IMR-90 (cell line): Measurements from ENCODE around the gene PIEZO1. TPM values are rescaled to one million over a fixed set of nuclear protein-coding genes. Genes with fewer than 3 reads are reported as not detected.

Experiments
- ATAC-seq: fragments of 200-7000 bp; cut with Tn5 transposase; 2 replicates; pipeline ENCODE4 v1.9.1; 2020; ENCODE audit warnings: low read depth, mild to moderate bottlenecking, moderate library complexity
- BruUV-seq: library from RNA; stranded (reverse); fragments of 400-500 nt; replicated peaks from 2 replicates; lab custom pipeline; 2021; lab: Mats Ljungman, UMichigan
- CTCF ChIA-PET: fragments of 300-600 bp; formaldehyde crosslinking; extraction: SDS; loops from one replicate; lab custom pipeline; 2021; ENCODE audit warnings: antibody characterized with exemption; lab: Yijun Ruan, JAX
- POLR2A ChIA-PET: fragments of 300-600 bp; sonication (Branson Sonifier 250); formaldehyde crosslinking; loops from one replicate; lab custom pipeline; 2022; ENCODE audit warnings: antibody characterized with exemption; ENCODE audit not compliant: unreplicated experiment; lab: Charles Lee
- DNase-seq: peaks from one replicate; pipeline ENCODE4 v3.0.0; 2013
- H2AFZ ChIP-seq: replicated peaks from 2 replicates; pipeline ENCODE3; 2013; ENCODE audit warnings: low read length, mild to moderate bottlenecking; ENCODE audit not compliant: poor library complexity
- H2AK5ac ChIP-seq: 2 replicates; pipeline ENCODE4 v1.6.1; 2013; ENCODE audit warnings: low read depth, low read length, inconsistent platforms
- H2AK9ac ChIP-seq: replicated peaks from 2 replicates; pipeline ENCODE3; 2013; ENCODE audit warnings: mild to moderate bottlenecking, low read depth, low read length, moderate library complexity; ENCODE audit not compliant: poor library complexity
- H2BK120ac ChIP-seq: 2 replicates; pipeline ENCODE4 v1.6.1; 2013; ENCODE audit warnings: low read depth, low read length, inconsistent platforms
- H2BK15ac ChIP-seq: 3 replicates; pipeline ENCODE4 v1.6.1; 2013; ENCODE audit warnings: low read depth, low read length, inconsistent platforms
- H2BK20ac ChIP-seq: 2 replicates; pipeline ENCODE4 v1.6.1; 2013; ENCODE audit warnings: low read depth, mild to moderate bottlenecking, inconsistent platforms, low read length, moderate library complexity
- H2BK5ac ChIP-seq: 2 replicates; pipeline ENCODE4 v1.6.1; 2013; ENCODE audit warnings: mild to moderate bottlenecking, low read depth, low read length, inconsistent platforms; ENCODE audit not compliant: poor library complexity, severe bottlenecking
- H3K14ac ChIP-seq: replicated peaks from 2 replicates; pipeline ENCODE4 v1.6.1; 2013; ENCODE audit warnings: low read depth, low read length, inconsistent platforms
- H3K18ac ChIP-seq: 2 replicates; pipeline ENCODE4 v1.6.1; 2013; ENCODE audit warnings: low read depth, low read length, control low read depth
- H3K23ac ChIP-seq: 2 replicates; pipeline ENCODE4 v1.6.1; 2013; ENCODE audit warnings: low read depth, low read length, inconsistent platforms
- H3K27ac ChIP-seq: 2 replicates; pipeline ENCODE4 v1.5.1; 2013; ENCODE audit warnings: mild to moderate bottlenecking, control low read depth, low read length; ENCODE audit not compliant: insufficient read depth
- H3K27me3 ChIP-seq: 2 replicates; pipeline ENCODE4 v1.6.1; 2013; ENCODE audit warnings: low read length; ENCODE audit not compliant: control insufficient read depth, insufficient read depth
- H3K36me3 ChIP-seq: 2 replicates; pipeline ENCODE4 v1.6.1; 2013; ENCODE audit warnings: low read length, mixed read lengths; ENCODE audit not compliant: control insufficient read depth, insufficient read depth
- H3K4ac ChIP-seq: 2 replicates; pipeline ENCODE4 v1.6.1; 2013; ENCODE audit warnings: low read depth, low read length, inconsistent platforms
- H3K4me1 ChIP-seq: 2 replicates; pipeline ENCODE4 v1.6.1; 2013; ENCODE audit warnings: low read length, mixed read lengths; ENCODE audit not compliant: control insufficient read depth, insufficient read depth
- H3K4me2 ChIP-seq: 2 replicates; pipeline ENCODE4 v1.6.1; 2013; ENCODE audit warnings: low read depth, mild to moderate bottlenecking, control low read depth, low read length, moderate library complexity
- H3K4me3 ChIP-seq: 2 replicates; pipeline ENCODE4 v1.5.1; 2013; ENCODE audit warnings: low read depth, mild to moderate bottlenecking, control low read depth, low read length, moderate library complexity; ENCODE audit not compliant: insufficient read depth
- H3K56ac ChIP-seq: 2 replicates; pipeline ENCODE4 v1.6.1; 2013; ENCODE audit warnings: low read length, inconsistent platforms; ENCODE audit not compliant: insufficient read depth; ENCODE audit errors: extremely low read depth
- H3K79me1 ChIP-seq, 2 experiments: 2 replicates each; pipeline ENCODE4 v1.6.1; 2013; ENCODE audit warnings: low read length in 2 of 2, inconsistent platforms in 1 of 2, low read depth in 1 of 2
- H3K9ac ChIP-seq: 2 replicates; pipeline ENCODE4 v1.6.1; 2013; ENCODE audit warnings: low read depth, low read length, control low read depth
- H3K9me1 ChIP-seq: 2 replicates; pipeline ENCODE4 v1.6.1; 2013; ENCODE audit warnings: low read length, inconsistent platforms; ENCODE audit not compliant: insufficient read depth
- H3K9me3 ChIP-seq: 2 replicates; pipeline ENCODE4 v1.6.1; 2013; ENCODE audit warnings: low read length; ENCODE audit not compliant: control insufficient read depth, insufficient read depth
- H4K20me1 ChIP-seq: 2 replicates; pipeline ENCODE4 v1.6.1; 2013; ENCODE audit warnings: low read length, inconsistent platforms; ENCODE audit not compliant: insufficient read depth
- H4K5ac ChIP-seq: 2 replicates; pipeline ENCODE4 v1.6.1; 2013; ENCODE audit warnings: mild to moderate bottlenecking, low read depth, low read length, control low read depth
- H4K8ac ChIP-seq, 2 experiments: 2 replicates each; pipeline ENCODE4 v1.6.1; 2013; ENCODE audit warnings: low read depth in 2 of 2, low read length in 2 of 2, control low read depth in 1 of 2, inconsistent platforms in 1 of 2
- H4K91ac ChIP-seq: 2 replicates; pipeline ENCODE4 v1.6.1; 2013; ENCODE audit warnings: low read depth, low read length, inconsistent platforms; ENCODE audit not compliant: insufficient read depth
- BHLHE40 ChIP-seq: fragments of 150-350 bp; IDR thresholded peaks from 2 replicates; pipeline ENCODE4 v1.6.1; 2016; ENCODE audit warnings: mild to moderate bottlenecking, low read depth, low read length
- CEBPB ChIP-seq: IDR thresholded peaks from 2 replicates; pipeline ENCODE4 v1.6.1; 2012; ENCODE audit warnings: low read depth, low read length, improper control_type of control experiment
- CHD1 ChIP-seq: IDR thresholded peaks from 2 replicates; pipeline ENCODE4 v1.6.1; 2012; ENCODE audit warnings: low read depth, low read length, improper control_type of control experiment
- CTCF ChIP-seq: conservative IDR thresholded peaks from 2 replicates; pipeline ENCODE4 v1.5.1; 2012; ENCODE audit warnings: mild to moderate bottlenecking, low read depth, low read length, improper control_type of control experiment
- ELK1 ChIP-seq: fragments of 150-350 bp; IDR thresholded peaks from 2 replicates; pipeline ENCODE4 v1.6.1; 2016; ENCODE audit warnings: low read depth, mild to moderate bottlenecking, low read length, moderate library complexity, borderline replicate concordance
- FOS ChIP-seq: fragments of 150-350 bp; IDR thresholded peaks from 2 replicates; pipeline ENCODE4 v1.6.1; 2016; ENCODE audit warnings: low read depth, low read length
- MAFK ChIP-seq: IDR thresholded peaks from 2 replicates; pipeline ENCODE4 v1.6.1; 2012; ENCODE audit warnings: low read depth, low read length, improper control_type of control experiment
- MAZ ChIP-seq: IDR thresholded peaks from 2 replicates; pipeline ENCODE4 v1.6.1; 2012; ENCODE audit warnings: low read depth, mild to moderate bottlenecking, low read length, improper control_type of control experiment, moderate library complexity, borderline replicate concordance
- MXI1 ChIP-seq: IDR thresholded peaks from 2 replicates; pipeline ENCODE4 v1.6.1; 2012; ENCODE audit warnings: low read depth, mild to moderate bottlenecking, low read length, moderate library complexity, borderline replicate concordance
- NFE2L2 ChIP-seq: fragments of 150-350 bp; IDR thresholded peaks from 2 replicates; pipeline ENCODE4 v1.6.1; 2016; ENCODE audit warnings: low read depth, mild to moderate bottlenecking, low read length
- POLR2A ChIP-seq: IDR thresholded peaks from 2 replicates; pipeline ENCODE4 v1.6.1; 2012; ENCODE audit warnings: mild to moderate bottlenecking, low read depth, low read length
- RAD21 ChIP-seq: IDR thresholded peaks from 2 replicates; pipeline ENCODE4 v1.6.1; 2012; ENCODE audit warnings: low read length, improper control_type of control experiment
- RCOR1 ChIP-seq: IDR thresholded peaks from 2 replicates; pipeline ENCODE4 v1.6.1; 2012; ENCODE audit warnings: mild to moderate bottlenecking, low read length, improper control_type of control experiment; ENCODE audit not compliant: insufficient replicate concordance
- RFX5 ChIP-seq: IDR thresholded peaks from 2 replicates; pipeline ENCODE4 v1.8.0; 2012; ENCODE audit warnings: low read depth, mild to moderate bottlenecking, low read length, moderate library complexity
- SMC3 ChIP-seq: fragments of 150-350 bp; IDR thresholded peaks from 2 replicates; pipeline ENCODE4 v1.6.1; 2016; ENCODE audit warnings: low read depth, mild to moderate bottlenecking, antibody characterized with exemption, low read length, moderate library complexity
- USF2 ChIP-seq: fragments of 150-350 bp; IDR thresholded peaks from 2 replicates; pipeline ENCODE4 v1.6.1; 2017; ENCODE audit warnings: mild to moderate bottlenecking, antibody characterized with exemption, low read length, low read depth
- WGBS, 2 experiments: methylation state at CpG; one replicate each; pipeline versions ENCODE4 v1.1.5 to v1.1.7; 2013; ENCODE audit warnings: missing lambda C conversion rate in 2 of 2; ENCODE audit not compliant: insufficient read length in 1 of 2; ENCODE audit errors: extremely low coverage in 2 of 2; 5-methylcytosine and 5-hydroxymethylcytosine counted together
- dilution Hi-C: fragments of 300-500 bp; cut with HindIII; formaldehyde crosslinking; loops from one replicate; pipeline ENCODE4 v1.14.3; 2018; ENCODE audit warnings: low sequenced_read_pairs; ENCODE audit not compliant: unreplicated experiment
- in situ Hi-C: fragments of 300-500 bp; cut with MboI; formaldehyde crosslinking; loops from 3 replicates; pipeline ENCODE4 v1.14.3; 2019; ENCODE audit warnings: low sequenced_read_pairs, inconsistent platforms, mixed read lengths
- intact Hi-C: fragments of 100-400 bp; cut with micrococcal nuclease; formaldehyde crosslinking; loops from 2 replicates; pipeline ENCODE4 v1.10.0; 2022
- polyA plus RNA-seq, 3 experiments: library from polyadenylated mRNA; depleted of rRNA; stranded (reverse); fragments of >200 nt; gene quantifications; 2 replicates each; pipeline ENCODE4 v1.2.3, GENCODE V29; 2012; ENCODE audit warnings: low replicate concordance in 1 of 3
- total RNA-seq: library from RNA; depleted of rRNA; stranded (reverse); fragments of >200 nt; gene quantifications from 2 replicates; pipeline ENCODE4 v1.2.3, GENCODE V29; 2012

Gene PIEZO1
- total and polyA plus RNA-seq, 2 of the 4 experiments (the other 2 are of a cell fraction) = 36.2 to 372 TPM

GRCh38 chr16:88684569-88685155, 100.4 kb downstream of the PIEZO1 start:
- no peak overlapping the region for H2AK5ac ChIP-seq
- no peaks in the 10 kb centered on the region for H3K9me1 ChIP-seq
- H2BK120ac ChIP-seq = no peak overlapping the region
- H3K9me3 ChIP-seq = no peaks in the 10 kb centered on the region
- in situ Hi-C loops (no loop called here), intact Hi-C loops (loop anchor here (1.0 kb wide), 1 partner anchor 21 kb away; the partner anchor contains the start of gene MVD), dilution Hi-C loops (no loop called here)
- peaks cover 7% of the 10 kb centered on the region; the same call in 1 of the 2 replicates for H3K4me1 ChIP-seq
- no peak overlapping the region for H3K4me2 ChIP-seq
- BruUV-seq = no TSS peak
- TF ChIP-seq CTCF (no peak), CHD1 (no peak), MAZ (no peak), RCOR1 (no peak), RFX5 (no peak), RAD21 (no peak), POLR2A (no peak), MXI1 (no peak), USF2 (no peak), CEBPB (no peak), ELK1 (no peak), SMC3 (no peak), FOS (no peak), MAFK (no peak), NFE2L2 (no peak), BHLHE40 (no peak)
- no peak overlapping the region for H3K4me3 ChIP-seq
- H2AK9ac ChIP-seq = no peak overlapping the region
- no peak overlapping the region for H3K9ac ChIP-seq
- no peak for DNase-seq
- no peak overlapping the region for H3K27ac ChIP-seq
- no peak overlapping the region for H4K91ac ChIP-seq
- H3K79me1 ChIP-seq = no peaks in the 10 kb centered on the region
- no peak overlapping the region for H2BK5ac ChIP-seq
- H4K5ac ChIP-seq = no peak overlapping the region
- POLR2A ChIA-PET = no interaction called here
- H3K27me3 ChIP-seq = peaks cover 28% of the 10 kb centered on the region
- H4K20me1 ChIP-seq = peaks cover 7% of the 10 kb centered on the region; the same call in 1 of the 2 replicates
- no peaks in the 10 kb centered on the region for H3K36me3 ChIP-seq
- CTCF ChIA-PET = interaction anchor here (0.9 kb wide), 1 partner anchor 88 kb away, joined by 4 read pairs; no protein-coding TSS in a partner anchor
- H4K8ac ChIP-seq = no peak overlapping the region
- H3K23ac ChIP-seq = no peak overlapping the region
- peak; percentile 2; the same call in 1 of the 2 replicates for ATAC-seq
- no peak overlapping the region for H2BK20ac ChIP-seq
- 80% methylated on average over 3 of the region's 15 CpGs; no CpG with 5 or more reads in 1 of the 2 experiments for WGBS, 2 experiments
- H3K56ac ChIP-seq = no peak overlapping the region
- H2BK15ac ChIP-seq = no peak overlapping the region
- no peak overlapping the region for H3K14ac ChIP-seq
- H2AFZ ChIP-seq = peak overlapping the region; percentile 84
- H3K4ac ChIP-seq = no peak overlapping the region
- no peak overlapping the region for H3K18ac ChIP-seq
